ENCODE data around the gene PIP5K1B. TPM values are rescaled to one million over a fixed set of nuclear protein-coding genes. Genes with fewer than 3 reads are reported as not detected.

Gene PIP5K1B
- total RNA-seq, 1 experiment from 2014 or later, result not detected

DNA sequence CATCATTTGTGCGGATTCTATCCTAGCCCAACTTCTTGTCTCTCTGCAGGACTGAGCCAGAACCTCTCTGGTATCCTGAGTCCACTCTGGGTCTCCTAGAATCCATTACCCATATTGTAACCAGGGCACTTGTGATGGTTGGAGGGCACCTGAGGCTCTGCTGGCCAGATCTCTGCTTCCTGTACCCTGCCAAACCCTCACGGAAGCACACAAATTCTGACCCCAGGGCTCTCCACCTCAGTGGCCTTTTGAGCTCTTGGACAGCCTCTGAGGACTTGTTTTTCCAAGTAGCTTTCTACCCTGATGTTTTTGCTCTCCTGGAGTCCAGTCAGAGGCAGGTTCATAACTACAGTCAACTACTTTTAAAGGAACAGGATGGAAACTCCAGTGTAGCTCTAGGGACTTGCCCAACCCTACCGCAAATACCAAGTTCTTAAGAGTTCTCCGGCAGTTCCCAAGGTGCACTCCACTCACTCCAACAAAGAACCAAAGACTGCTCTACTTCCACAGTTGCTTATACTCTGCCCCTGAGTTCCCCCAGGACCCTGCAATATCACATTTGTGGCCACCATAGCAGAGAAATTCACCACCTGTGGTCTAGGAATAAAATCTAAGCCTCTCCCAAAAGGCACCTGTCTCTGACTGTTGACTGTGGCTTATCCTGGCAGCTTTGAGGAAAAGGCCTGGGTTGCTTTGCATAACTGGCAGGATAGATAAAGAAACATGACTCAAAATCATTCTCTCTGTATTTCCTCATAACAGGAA is 9.6 kb downstream of the PIP5K1B start:
- TF ChIP-seq, protein P1, sequence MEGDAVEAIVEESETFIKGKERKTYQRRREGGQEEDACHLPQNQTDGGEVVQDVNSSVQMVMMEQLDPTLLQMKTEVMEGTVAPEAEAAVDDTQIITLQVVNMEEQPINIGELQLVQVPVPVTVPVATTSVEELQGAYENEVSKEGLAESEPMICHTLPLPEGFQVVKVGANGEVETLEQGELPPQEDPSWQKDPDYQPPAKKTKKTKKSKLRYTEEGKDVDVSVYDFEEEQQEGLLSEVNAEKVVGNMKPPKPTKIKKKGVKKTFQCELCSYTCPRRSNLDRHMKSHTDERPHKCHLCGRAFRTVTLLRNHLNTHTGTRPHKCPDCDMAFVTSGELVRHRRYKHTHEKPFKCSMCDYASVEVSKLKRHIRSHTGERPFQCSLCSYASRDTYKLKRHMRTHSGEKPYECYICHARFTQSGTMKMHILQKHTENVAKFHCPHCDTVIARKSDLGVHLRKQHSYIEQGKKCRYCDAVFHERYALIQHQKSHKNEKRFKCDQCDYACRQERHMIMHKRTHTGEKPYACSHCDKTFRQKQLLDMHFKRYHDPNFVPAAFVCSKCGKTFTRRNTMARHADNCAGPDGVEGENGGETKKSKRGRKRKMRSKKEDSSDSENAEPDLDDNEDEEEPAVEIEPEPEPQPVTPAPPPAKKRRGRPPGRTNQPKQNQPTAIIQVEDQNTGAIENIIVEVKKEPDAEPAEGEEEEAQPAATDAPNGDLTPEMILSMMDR (conservative IDR thresholded peaks at IDR 0.05; ENCODE audit: low read depth, low read length), result no peak
- TF ChIP-seq EZH2 (IDR thresholded peaks at IDR 0.05; ENCODE audit: borderline replicate concordance, low read depth, low read length, poor library complexity, severe bottlenecking), result no peak
- POLR2A ChIA-PET (ENCODE audit: low non-redundant PET), result no interaction called here
- BruUV-seq (replicated peaks), result no TSS peak
- DNase-seq (ENCODE audit: low spot score), result no peak
- CTCF ChIA-PET, result no interaction called here
- peaks cover 38% of the 10 kb centered on the region for H3K27me3 ChIP-seq (replicated peaks; ENCODE audit: insufficient read depth, low read depth, low read length, poor library complexity)
- no peaks in the 10 kb centered on the region for H3K36me3 ChIP-seq (ENCODE audit: insufficient read depth, low read length, poor library complexity, severe bottlenecking)
- H3K9me3 ChIP-seq (ENCODE audit: low read depth, low read length, poor library complexity, severe bottlenecking), result no peaks in the 10 kb centered on the region
- H3K27ac ChIP-seq (ENCODE audit: low read depth, low read length, poor library complexity, severe bottlenecking), result no peak overlapping the region
- H3K4me3 ChIP-seq (ENCODE audit: low read depth, low read length, poor library complexity, severe bottlenecking), result no peak overlapping the region
- intact Hi-C loops (cut with micrococcal nuclease; ENCODE audit: unreplicated experiment), result no loop called here
- no peaks in the 10 kb centered on the region for H3K4me1 ChIP-seq (ENCODE audit: insufficient read depth, low read length, poor library complexity, severe bottlenecking)

DNA sequence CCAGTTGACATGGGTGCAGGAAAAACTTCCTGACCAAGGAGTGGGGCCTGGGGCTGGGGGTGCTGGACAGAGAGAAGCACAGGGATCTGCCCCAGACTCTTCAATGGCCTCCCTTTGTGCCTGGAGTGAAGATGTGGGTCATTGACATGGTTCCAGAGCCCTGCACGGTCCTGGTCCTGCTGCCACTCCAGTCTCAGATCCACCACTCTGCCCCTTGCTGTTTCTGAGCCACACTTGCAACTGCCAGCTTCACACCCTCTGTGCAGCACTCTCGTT is 10.1 kb downstream of the PIP5K1B start:
- intact Hi-C loops (cut with micrococcal nuclease; ENCODE audit: unreplicated experiment), result no loop called here
- TF ChIP-seq, protein P1 (conservative IDR thresholded peaks at IDR 0.05; ENCODE audit: low read depth, low read length), result no peak
- no peak for TF ChIP-seq EZH2 (IDR thresholded peaks at IDR 0.05; ENCODE audit: borderline replicate concordance, low read depth, low read length, poor library complexity, severe bottlenecking)
- Histone ChIP-seq H3K36me3 (ENCODE audit: insufficient read depth, low read length, poor library complexity, severe bottlenecking) (no peaks in the 10 kb centered on the region), H3K27me3 (replicated peaks; ENCODE audit: insufficient read depth, low read depth, low read length, poor library complexity) (peaks cover 42% of the 10 kb centered on the region), H3K4me3 (ENCODE audit: low read depth, low read length, poor library complexity, severe bottlenecking) (no peak overlapping the region), H3K4me1 (ENCODE audit: insufficient read depth, low read length, poor library complexity, severe bottlenecking) (no peaks in the 10 kb centered on the region), H3K27ac (ENCODE audit: low read depth, low read length, poor library complexity, severe bottlenecking) (no peak overlapping the region), H3K9me3 (ENCODE audit: low read depth, low read length, poor library complexity, severe bottlenecking) (no peaks in the 10 kb centered on the region)
- ChIA-PET POLR2A (ENCODE audit: low non-redundant PET) (no interaction called here), CTCF (no interaction called here)
- DNase-seq (ENCODE audit: low spot score), result no peak
- BruUV-seq (replicated peaks), result no TSS peak

DNA sequence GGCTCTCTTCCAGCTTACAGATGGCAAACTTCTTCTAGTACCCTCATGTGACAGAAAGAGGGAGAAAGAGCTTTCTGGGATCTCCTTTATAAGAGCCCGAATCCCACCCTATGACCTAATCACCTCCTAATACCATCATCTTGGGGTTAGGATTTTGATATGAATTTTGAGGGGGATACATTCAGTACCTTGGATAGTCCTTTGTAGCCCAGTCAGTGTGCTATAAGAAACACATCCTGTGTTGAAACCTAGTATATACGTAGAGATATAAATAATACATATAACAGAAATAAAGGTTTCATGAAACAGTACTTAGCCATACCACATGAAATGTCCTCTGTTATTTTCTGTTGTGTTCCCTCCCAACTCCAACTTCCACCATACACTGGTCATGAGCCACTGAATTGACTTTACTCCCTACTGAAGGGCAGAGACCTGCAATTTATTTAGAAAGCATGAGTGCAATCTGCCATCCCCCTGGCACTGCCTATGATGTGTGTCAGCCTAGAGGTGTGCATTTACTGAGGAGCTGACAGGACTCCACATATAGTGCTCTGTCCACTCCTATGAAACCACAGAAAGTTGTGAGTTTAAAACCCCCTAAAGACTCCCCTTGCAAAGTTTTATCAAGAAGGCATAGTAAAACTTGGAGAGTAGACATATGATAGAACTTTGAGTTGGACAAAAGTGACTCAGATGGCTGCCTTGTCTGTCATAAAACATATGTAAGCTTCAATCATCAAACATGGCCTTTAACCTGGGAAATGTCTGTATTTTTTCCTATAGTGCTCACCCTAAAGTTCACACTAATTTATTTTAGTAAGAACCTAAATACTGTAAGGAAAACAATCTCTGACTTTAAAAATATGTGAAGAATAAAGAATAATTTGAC is 12.8 kb downstream of the PIP5K1B start:
- H3K9me3 ChIP-seq (ENCODE audit: low read depth, low read length, poor library complexity, severe bottlenecking), result no peaks in the 10 kb centered on the region
- no peak for DNase-seq (ENCODE audit: low spot score)
- POLR2A ChIA-PET (ENCODE audit: low non-redundant PET), result no interaction called here
- CTCF ChIA-PET, result interaction anchor here (0.6 kb wide), 1 partner anchor 441 kb away, joined by 6 read pairs; no protein-coding TSS in a partner anchor
- H3K27me3 ChIP-seq (replicated peaks; ENCODE audit: insufficient read depth, low read depth, low read length, poor library complexity), result peaks cover 33% of the 10 kb centered on the region
- no peaks in the 10 kb centered on the region for H3K36me3 ChIP-seq (ENCODE audit: insufficient read depth, low read length, poor library complexity, severe bottlenecking)
- H3K4me1 ChIP-seq (ENCODE audit: insufficient read depth, low read length, poor library complexity, severe bottlenecking), result no peaks in the 10 kb centered on the region
- intact Hi-C loops (cut with micrococcal nuclease; ENCODE audit: unreplicated experiment), result no loop called here
- BruUV-seq (replicated peaks), result no TSS peak
- H3K4me3 ChIP-seq (ENCODE audit: low read depth, low read length, poor library complexity, severe bottlenecking), result no peak overlapping the region
- TF ChIP-seq, protein P1 (conservative IDR thresholded peaks at IDR 0.05; ENCODE audit: low read depth, low read length), result no peak
- no peak overlapping the region for H3K27ac ChIP-seq (ENCODE audit: low read depth, low read length, poor library complexity, severe bottlenecking)
